B cell (primary cell): ENCODE results near the gene CDX1. TPM values are rescaled to one million over a fixed set of nuclear protein-coding genes. Genes with fewer than 3 reads are reported as not detected.

Experiments
- ATAC-seq: fragments of 200-7000 bp; cut with Tn5 transposase; one replicate; pipeline ENCODE4 v1.10.0; 2021; ENCODE audit warnings: low read depth, mild to moderate bottlenecking, moderate number of reproducible peaks, moderate library complexity
- CTCF ChIA-PET: fragments of 350-600 bp; sonication (Branson Sonifier 250); formaldehyde crosslinking; loops from one replicate; lab custom pipeline; 2021; ENCODE audit warnings: antibody characterized with exemption, inconsistent platforms; lab: Charles Lee
- POLR2A ChIA-PET: fragments of 350-600 bp; sonication (Branson Sonifier 250); formaldehyde crosslinking; loops from one replicate; lab custom pipeline; 2021; ENCODE audit warnings: antibody characterized with exemption; lab: Charles Lee
- DNase-seq: peaks from one replicate; pipeline ENCODE4 v3.0.0; 2013
- H2AFZ ChIP-seq: 2 replicates; pipeline ENCODE4 v1.6.1; 2012; ENCODE audit warnings: mild to moderate bottlenecking, low read depth, low read length; ENCODE audit not compliant: insufficient read depth, poor library complexity, severe bottlenecking
- H3K27ac ChIP-seq, 2 donors: 1 replicate in 1 of 2; 2 replicates in 1 of 2; pipeline ENCODE4 v1.5.1; 2012 to 2013; ENCODE audit warnings: low read length in 2 of 2, mild to moderate bottlenecking in 2 of 2, moderate library complexity in 1 of 2
- H3K27me3 ChIP-seq, 4 experiments: fragments of 200-600 bp in 1 of 4; sonication (generic) in 1 of 4; replicated peaks in 1 of 4; 1 replicate in 2 of 4; 2 replicates in 2 of 4; pipeline versions ENCODE4 v1.6.1 to v1.7.0; 2013 to 2016; ENCODE audit warnings: low read length in 3 of 4, mild to moderate bottlenecking in 2 of 4, mixed read lengths in 1 of 4, moderate library complexity in 1 of 4; ENCODE audit not compliant: insufficient read depth in 4 of 4, control insufficient read depth in 3 of 4; ENCODE audit errors: control extremely low read depth in 1 of 4
- H3K36me3 ChIP-seq, 2 experiments: replicated peaks in 1 of 2; 1 replicate in 1 of 2; 2 replicates in 1 of 2; pipeline versions ENCODE4 v1.6.1 to v1.7.1; 2013; ENCODE audit warnings: low read length in 1 of 2; ENCODE audit not compliant: insufficient read depth in 2 of 2, control insufficient read depth in 1 of 2; ENCODE audit errors: control extremely low read depth in 1 of 2, extremely low read depth in 1 of 2
- H3K4me1 ChIP-seq, 2 donors: fragments of 200-600 bp in 1 of 2; sonication (generic) in 1 of 2; 1 replicate in 1 of 2; 2 replicates in 1 of 2; pipeline versions ENCODE4 v1.5.1 to v1.6.1; 2013 to 2017; ENCODE audit warnings: low read length in 2 of 2; ENCODE audit not compliant: control insufficient read depth in 2 of 2, insufficient read depth in 2 of 2
- H3K4me2 ChIP-seq: replicated peaks from 2 replicates; pipeline ENCODE3; 2012; ENCODE audit warnings: mild to moderate bottlenecking, low read depth, low read length; ENCODE audit not compliant: poor library complexity, severe bottlenecking
- H3K4me3 ChIP-seq, 5 experiments: fragments of 200-600 bp in 1 of 5; sonication (generic) in 1 of 5; 1 replicate in 3 of 5; 2 replicates in 2 of 5; pipeline versions ENCODE4 v1.5.1 to v1.7.0; 2011 to 2016; ENCODE audit warnings: low read length in 4 of 5, mild to moderate bottlenecking in 4 of 5, low read depth in 2 of 5, control low read depth in 1 of 5, moderate library complexity in 1 of 5; ENCODE audit not compliant: insufficient read depth in 1 of 5; ENCODE audit errors: control extremely low read depth in 1 of 5, extremely low read depth in 1 of 5
- H3K79me2 ChIP-seq: fragments of 200-600 bp; sonication (generic); one replicate; pipeline ENCODE4 v1.6.0; 2016; ENCODE audit warnings: low read length; ENCODE audit not compliant: control insufficient read depth, insufficient read depth
- H3K9ac ChIP-seq: fragments of 200-600 bp; sonication (generic); 2 replicates; pipeline ENCODE4 v1.6.1; 2017; ENCODE audit warnings: mild to moderate bottlenecking, low read length, moderate library complexity
- H3K9me3 ChIP-seq, 3 donors: one replicate each; pipeline versions ENCODE4 v1.6.1 to v1.7.1; 2013; ENCODE audit warnings: low read length in 2 of 3; ENCODE audit not compliant: control insufficient read depth in 2 of 3, insufficient read depth in 1 of 3; ENCODE audit errors: control extremely low read depth in 1 of 3
- H4K20me1 ChIP-seq: 2 replicates; pipeline ENCODE4 v1.6.0; 2012; ENCODE audit warnings: mild to moderate bottlenecking, low read length; ENCODE audit not compliant: insufficient read depth, control insufficient read depth, poor library complexity, severe bottlenecking
- H3K27ac Mint-ChIP-seq: one replicate; pipeline ENCODE4 v1.8.0; 2021; ENCODE audit warnings: mixed read lengths
- H3K27me3 Mint-ChIP-seq: one replicate; pipeline ENCODE4 v1.8.0; 2021; ENCODE audit warnings: mixed read lengths
- H3K4me1 Mint-ChIP-seq: one replicate; pipeline ENCODE4 v1.8.0; 2021; ENCODE audit warnings: mixed read lengths
- H3K4me3 Mint-ChIP-seq: one replicate; pipeline ENCODE4 v1.8.0; 2021; ENCODE audit warnings: mixed read lengths
- H3K9me3 Mint-ChIP-seq: one replicate; pipeline ENCODE4 v1.8.0; 2022; ENCODE audit warnings: mixed read lengths; ENCODE audit not compliant: insufficient read depth
- EZH2 ChIP-seq: IDR thresholded peaks from 2 replicates; pipeline ENCODE4 v1.6.1; 2012; ENCODE audit warnings: borderline replicate concordance, low read depth, mild to moderate bottlenecking, moderate library complexity, low read length; ENCODE audit not compliant: insufficient read depth, poor library complexity, severe bottlenecking
- WGBS: methylation state at CpG from one replicate; pipeline ENCODE4 v1.1.5; 2013; ENCODE audit warnings: missing lambda C conversion rate; ENCODE audit not compliant: insufficient coverage; 5-methylcytosine and 5-hydroxymethylcytosine counted together
- intact Hi-C: fragments of 100-400 bp; cut with micrococcal nuclease; formaldehyde crosslinking; loops from one replicate; pipeline ENCODE4 v1.10.0; 2022
- polyA plus RNA-seq: library from polyadenylated mRNA; depleted of rRNA; stranded (reverse); fragments of >200 nt; gene quantifications from 2 replicates; pipeline ENCODE4 v1.2.3, GENCODE V29; 2012
- total RNA-seq, 2 donors: library from RNA; stranded (reverse); fragments of 120-200 nt in 1 of 2; gene quantifications; 1 replicate in 1 of 2; 2 replicates in 1 of 2; pipeline versions ENCODE4 v1.2.3 to v1.2.4, GENCODE V29; 2013 to 2022
- TF ChIP-seq, protein P1 (sequence below): fragments of 200-600 bp; IDR thresholded peaks from one replicate; pipeline ENCODE4 v1.8.0; 2022; ENCODE audit warnings: antibody characterized with exemption, mild to moderate bottlenecking

Gene CDX1
- total and polyA plus RNA-seq, 2 donors (not counting 1 experiment from before 2014, with no cell fraction given), result not detected

DNA sequence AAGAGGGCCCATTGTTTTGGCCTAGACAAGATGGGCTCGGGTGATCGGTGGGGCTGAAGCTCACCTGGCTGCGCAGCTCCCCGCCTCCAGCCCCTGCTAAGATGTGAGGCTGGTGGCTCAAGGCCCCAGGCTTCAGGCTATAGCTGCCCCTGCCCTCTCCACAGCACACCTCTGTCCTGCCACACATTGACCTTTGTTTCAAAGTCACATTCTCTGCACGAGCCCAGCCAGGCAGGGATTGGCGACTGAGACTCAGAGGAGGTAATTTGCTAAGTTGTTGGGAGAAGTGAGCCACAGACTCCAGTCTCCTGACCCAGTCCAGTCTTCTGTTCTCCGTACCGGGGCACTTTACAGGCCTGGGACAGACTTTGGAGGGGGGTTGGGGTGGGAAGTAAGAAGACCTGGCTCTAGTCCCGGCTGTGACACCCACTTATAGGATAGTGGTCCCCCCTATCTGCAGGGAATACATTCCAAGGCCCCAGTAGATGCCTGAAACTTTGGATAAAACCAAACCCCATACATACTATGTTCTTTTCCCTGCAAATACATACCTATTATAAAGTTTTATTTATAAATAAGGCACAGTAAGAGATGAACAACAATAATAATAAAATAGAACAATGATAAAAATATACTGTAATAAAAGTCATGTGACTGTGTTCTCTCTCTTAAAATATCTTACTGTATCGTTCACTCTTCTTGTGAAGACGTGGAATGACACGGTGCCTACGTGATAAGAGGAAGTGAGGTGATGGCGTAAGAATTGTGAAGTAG is 24.2 kb upstream of the CDX1 start:
- H3K79me2 ChIP-seq, result no peaks in the 10 kb centered on the region
- H3K36me3 ChIP-seq, result no peaks in the 10 kb centered on the region
- H3K4me2 ChIP-seq, result no peak overlapping the region
- ATAC-seq, result no peak
- WGBS, result 90% methylated on average over 12 of the region's 14 CpGs
- Mint-ChIP-seq H3K27ac (no peak overlapping the region), H3K4me3 (no peak overlapping the region), H3K9me3 (no peaks in the 10 kb centered on the region), H3K27me3 (no peaks in the 10 kb centered on the region), H3K4me1 (no peaks in the 10 kb centered on the region)
- DNase-seq, result no peak
- no peak overlapping the region for H3K27ac ChIP-seq
- H2AFZ ChIP-seq, result no peak overlapping the region
- no peak overlapping the region for H3K4me3 ChIP-seq
- ChIA-PET POLR2A (no interaction called here), CTCF (no interaction called here)
- no peaks in the 10 kb centered on the region for H3K4me1 ChIP-seq
- H3K27me3 ChIP-seq, result no peaks in the 10 kb centered on the region
- H3K9me3 ChIP-seq, result no peaks in the 10 kb centered on the region
- no peak overlapping the region for H3K9ac ChIP-seq
- TF ChIP-seq, protein P1, sequence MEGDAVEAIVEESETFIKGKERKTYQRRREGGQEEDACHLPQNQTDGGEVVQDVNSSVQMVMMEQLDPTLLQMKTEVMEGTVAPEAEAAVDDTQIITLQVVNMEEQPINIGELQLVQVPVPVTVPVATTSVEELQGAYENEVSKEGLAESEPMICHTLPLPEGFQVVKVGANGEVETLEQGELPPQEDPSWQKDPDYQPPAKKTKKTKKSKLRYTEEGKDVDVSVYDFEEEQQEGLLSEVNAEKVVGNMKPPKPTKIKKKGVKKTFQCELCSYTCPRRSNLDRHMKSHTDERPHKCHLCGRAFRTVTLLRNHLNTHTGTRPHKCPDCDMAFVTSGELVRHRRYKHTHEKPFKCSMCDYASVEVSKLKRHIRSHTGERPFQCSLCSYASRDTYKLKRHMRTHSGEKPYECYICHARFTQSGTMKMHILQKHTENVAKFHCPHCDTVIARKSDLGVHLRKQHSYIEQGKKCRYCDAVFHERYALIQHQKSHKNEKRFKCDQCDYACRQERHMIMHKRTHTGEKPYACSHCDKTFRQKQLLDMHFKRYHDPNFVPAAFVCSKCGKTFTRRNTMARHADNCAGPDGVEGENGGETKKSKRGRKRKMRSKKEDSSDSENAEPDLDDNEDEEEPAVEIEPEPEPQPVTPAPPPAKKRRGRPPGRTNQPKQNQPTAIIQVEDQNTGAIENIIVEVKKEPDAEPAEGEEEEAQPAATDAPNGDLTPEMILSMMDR, result no peak
- no peak for TF ChIP-seq EZH2
- intact Hi-C loops, result no loop called here
- H4K20me1 ChIP-seq, result no peaks in the 10 kb centered on the region

DNA sequence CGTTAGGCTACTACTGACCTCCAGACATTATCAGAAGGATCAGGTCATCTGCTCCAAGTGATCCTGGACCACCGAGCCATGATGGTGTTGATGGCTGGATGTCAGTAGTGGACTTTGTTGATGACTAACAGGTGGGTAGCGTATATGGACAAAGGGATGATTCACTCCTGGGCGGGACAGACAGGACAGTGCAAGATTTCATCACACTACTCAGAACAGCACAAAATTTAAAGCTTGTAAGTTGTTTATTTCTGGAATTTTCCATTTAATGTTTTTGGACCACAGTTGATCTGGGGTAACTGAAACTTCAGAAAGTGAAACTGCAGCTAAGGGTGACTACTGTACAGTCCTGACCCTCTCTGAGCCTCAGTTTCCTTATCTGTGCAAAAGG is 23.6 kb upstream of the CDX1 start:
- Histone ChIP-seq H3K36me3 (no peaks in the 10 kb centered on the region), H3K9me3 (no peaks in the 10 kb centered on the region), H3K4me2 (no peak overlapping the region), H3K4me3 (no peak overlapping the region), H3K4me1 (no peaks in the 10 kb centered on the region), H3K79me2 (no peaks in the 10 kb centered on the region), H3K27ac (no peak overlapping the region), H4K20me1 (no peaks in the 10 kb centered on the region), H3K27me3 (no peaks in the 10 kb centered on the region), H2AFZ (no peak overlapping the region), H3K9ac (no peak overlapping the region)
- no peak overlapping the region for H3K27ac Mint-ChIP-seq
- no peaks in the 10 kb centered on the region for H3K9me3 Mint-ChIP-seq
- CTCF ChIA-PET, result no interaction called here
- POLR2A ChIA-PET, result no interaction called here
- no peaks in the 10 kb centered on the region for H3K4me1 Mint-ChIP-seq
- no peak overlapping the region for H3K4me3 Mint-ChIP-seq
- DNase-seq (no peak), ATAC-seq (no peak)
- no peaks in the 10 kb centered on the region for H3K27me3 Mint-ChIP-seq
- TF ChIP-seq EZH2, result no peak
- TF ChIP-seq, protein P1, result no peak
- no CpG with 5 or more reads among the region's 4 CpGs for WGBS
- intact Hi-C loops, result no loop called here
